ENCODE measurements around the gene GRIP2. TPM values are rescaled to one million over a fixed set of nuclear protein-coding genes. Genes with fewer than 3 reads are reported as not detected.

Gene GRIP2
- total and polyA plus RNA-seq, 9 of the 15 experiments (the other 6 are each of a cell fraction or from before 2014, with no cell fraction given), result 0.01 TPM; not detected in 7

DNA sequence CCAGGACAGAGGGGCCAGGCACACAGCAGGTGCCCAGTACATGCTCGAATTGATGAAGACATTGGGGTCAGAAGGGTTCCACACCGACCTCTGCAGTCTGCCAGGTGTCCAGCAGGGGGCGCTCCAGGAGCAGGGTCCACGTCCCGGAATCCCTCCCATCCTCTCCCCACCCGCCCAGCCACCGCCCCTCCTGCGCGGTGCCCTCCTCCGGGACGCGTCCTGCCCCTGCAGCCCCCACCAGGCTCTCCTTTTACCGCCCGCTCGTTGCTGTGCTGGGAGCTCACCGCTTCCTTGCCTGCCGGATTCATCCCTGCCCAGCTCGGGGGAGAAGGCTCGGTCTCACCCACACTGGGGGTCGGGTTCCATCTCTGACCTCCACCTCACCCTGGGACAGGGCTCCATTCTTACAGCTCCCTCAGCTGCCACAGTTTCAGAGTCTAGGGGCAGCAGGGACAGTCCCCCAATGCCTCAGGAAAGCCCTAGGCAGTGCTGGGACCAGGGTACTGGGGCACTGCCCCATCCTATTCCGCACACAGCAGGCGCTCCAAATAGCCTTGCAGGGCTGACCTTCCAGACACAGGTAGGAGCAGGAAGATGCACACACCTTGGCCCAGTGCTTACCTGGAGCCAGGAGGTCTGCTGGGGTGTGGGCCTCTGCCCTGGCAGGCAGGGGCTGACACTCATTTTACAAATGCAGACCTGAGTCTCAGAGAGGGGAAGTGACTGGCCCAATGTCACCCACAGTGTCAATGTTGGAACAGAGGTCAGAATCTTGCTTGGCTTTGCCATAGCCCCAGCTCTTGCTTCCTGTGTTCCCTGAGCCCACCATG is 31.0 kb downstream of the GRIP2 start (continued):
- TF ChIP-seq, protein P1, sequence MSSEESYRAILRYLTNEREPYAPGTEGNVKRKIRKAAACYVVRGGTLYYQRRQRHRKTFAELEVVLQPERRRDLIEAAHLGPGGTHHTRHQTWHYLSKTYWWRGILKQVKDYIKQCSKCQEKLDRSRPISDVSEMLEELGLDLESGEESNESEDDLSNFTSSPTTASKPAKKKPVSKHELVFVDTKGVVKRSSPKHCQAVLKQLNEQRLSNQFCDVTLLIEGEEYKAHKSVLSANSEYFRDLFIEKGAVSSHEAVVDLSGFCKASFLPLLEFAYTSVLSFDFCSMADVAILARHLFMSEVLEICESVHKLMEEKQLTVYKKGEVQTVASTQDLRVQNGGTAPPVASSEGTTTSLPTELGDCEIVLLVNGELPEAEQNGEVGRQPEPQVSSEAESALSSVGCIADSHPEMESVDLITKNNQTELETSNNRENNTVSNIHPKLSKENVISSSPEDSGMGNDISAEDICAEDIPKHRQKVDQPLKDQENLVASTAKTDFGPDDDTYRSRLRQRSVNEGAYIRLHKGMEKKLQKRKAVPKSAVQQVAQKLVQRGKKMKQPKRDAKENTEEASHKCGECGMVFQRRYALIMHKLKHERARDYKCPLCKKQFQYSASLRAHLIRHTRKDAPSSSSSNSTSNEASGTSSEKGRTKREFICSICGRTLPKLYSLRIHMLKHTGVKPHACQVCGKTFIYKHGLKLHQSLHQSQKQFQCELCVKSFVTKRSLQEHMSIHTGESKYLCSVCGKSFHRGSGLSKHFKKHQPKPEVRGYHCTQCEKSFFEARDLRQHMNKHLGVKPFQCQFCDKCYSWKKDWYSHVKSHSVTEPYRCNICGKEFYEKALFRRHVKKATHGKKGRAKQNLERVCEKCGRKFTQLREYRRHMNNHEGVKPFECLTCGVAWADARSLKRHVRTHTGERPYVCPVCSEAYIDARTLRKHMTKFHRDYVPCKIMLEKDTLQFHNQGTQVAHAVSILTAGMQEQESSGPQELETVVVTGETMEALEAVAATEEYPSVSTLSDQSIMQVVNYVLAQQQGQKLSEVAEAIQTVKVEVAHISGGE (CRISPR knock-in tag; IDR thresholded peaks at IDR 0.05), result no peak
- TF ChIP-seq STAG1 (CRISPR knock-in tag; IDR thresholded peaks at IDR 0.05; ENCODE audit: borderline replicate concordance) (peak; percentile 54; the same call in 1 of the 2 replicates), HDAC8 (tag; IDR thresholded peaks at IDR 0.05) (no peak), ZNF146 (CRISPR knock-in tag; IDR thresholded peaks at IDR 0.05; ENCODE audit: unreplicated experiment) (no peak), ZKSCAN8 (CRISPR knock-in tag; IDR thresholded peaks at IDR 0.05) (peak; percentile 86), TCF7 (IDR thresholded peaks at IDR 0.05; ENCODE audit: borderline replicate concordance) (0 out of 2 replicates have a peak, but pooled peaks have one; percentile 49), MAFK (IDR thresholded peaks at IDR 0.05; ENCODE audit: low read length) (0 out of 2 replicates have a peak, but pooled peaks have one; percentile 3), KDM4B (IDR thresholded peaks at IDR 0.05; ENCODE audit: borderline replicate concordance in 2 of 2, low read depth in 1 of 2) (no peak), ZNF184 (CRISPR knock-in tag; IDR thresholded peaks at IDR 0.05) (no peak), HDAC6 (IDR thresholded peaks at IDR 0.05; ENCODE audit: low read depth, low read length) (no peak), RCOR1 (IDR thresholded peaks at IDR 0.05; ENCODE audit: borderline replicate concordance in 1 of 2, low read depth in 2 of 2, low read length in 2 of 2) (peak in 1 of 2 experiments; percentile 51; a peak in 1 of 4 replicates), SMC3 (conservative IDR thresholded peaks at IDR 0.05; ENCODE audit: insufficient read depth, low read depth, low read length) (peak; percentile 82)
- TF ChIP-seq, protein P2, sequence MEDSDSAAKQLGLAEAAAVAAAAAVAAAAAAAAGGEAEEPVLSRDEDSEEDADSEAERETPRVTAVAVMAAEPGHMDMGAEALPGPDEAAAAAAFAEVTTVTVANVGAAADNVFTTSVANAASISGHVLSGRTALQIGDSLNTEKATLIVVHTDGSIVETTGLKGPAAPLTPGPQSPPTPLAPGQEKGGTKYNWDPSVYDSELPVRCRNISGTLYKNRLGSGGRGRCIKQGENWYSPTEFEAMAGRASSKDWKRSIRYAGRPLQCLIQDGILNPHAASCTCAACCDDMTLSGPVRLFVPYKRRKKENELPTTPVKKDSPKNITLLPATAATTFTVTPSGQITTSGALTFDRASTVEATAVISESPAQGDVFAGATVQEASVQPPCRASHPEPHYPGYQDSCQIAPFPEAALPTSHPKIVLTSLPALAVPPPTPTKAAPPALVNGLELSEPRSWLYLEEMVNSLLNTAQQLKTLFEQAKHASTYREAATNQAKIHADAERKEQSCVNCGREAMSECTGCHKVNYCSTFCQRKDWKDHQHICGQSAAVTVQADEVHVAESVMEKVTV (CRISPR knock-in tag; IDR thresholded peaks at IDR 0.05), result 0 out of 2 replicates have a peak, but pooled peaks have one; percentile 28

All from K562 (cell line).